ENCODE measurements around the gene KXD1.

The KXD1 gene

DNA sequence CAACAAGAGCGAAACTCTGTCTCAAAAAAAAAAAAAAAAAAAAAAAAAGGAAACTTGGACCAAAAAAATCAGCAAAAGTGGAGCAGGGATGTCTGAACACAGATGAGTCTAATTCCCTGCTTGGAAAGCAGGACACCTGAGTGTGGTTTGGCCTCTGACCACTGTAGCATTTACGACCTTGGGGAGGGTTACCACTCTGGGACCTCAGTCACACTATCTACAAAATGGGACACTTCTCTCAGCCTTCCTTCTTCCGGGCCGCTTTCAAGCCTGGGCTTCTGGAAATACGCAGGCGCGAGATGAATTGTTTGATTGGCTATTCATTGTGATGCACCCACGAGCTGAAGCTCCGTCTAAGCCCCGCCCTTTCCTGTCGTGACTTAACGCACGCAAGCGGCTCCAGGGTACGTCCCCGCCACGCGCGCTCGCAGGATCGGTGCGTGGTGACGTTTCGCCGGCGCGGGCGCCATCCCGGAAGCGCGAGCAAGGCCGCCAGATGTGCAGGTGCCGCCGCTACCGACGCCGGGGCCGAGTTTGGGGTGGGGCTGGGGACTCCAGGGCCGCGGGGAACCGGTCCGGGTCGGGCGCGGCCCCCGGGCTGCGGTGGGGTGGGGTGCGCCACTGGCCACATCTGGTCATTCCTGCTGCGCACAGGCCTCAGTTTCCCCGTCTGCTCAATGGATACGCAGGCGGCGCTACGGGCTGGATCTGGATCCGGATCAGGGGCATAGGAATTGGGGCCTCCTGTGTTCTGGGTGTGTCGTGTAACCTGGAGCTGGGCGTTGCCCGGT, at the start of gene KXD1:
Gene KXD1 (plus strand): TSS at position 460 of the 791 bp plus-strand sequence. CDS start 4,187 bp downstream, outside the sequence.
- peak; percentile 100 for DNase-seq (ENCODE audit: low read depth)
- TF ChIP-seq CTCF (IDR thresholded peaks at IDR 0.05; ENCODE audit: low read length, missing control alignments) = no peak
- peak within 1 kb of the TSS; percentile 99 for H3K4me3 ChIP-seq (replicated peaks; ENCODE audit: low read depth, low read length)

DNA sequence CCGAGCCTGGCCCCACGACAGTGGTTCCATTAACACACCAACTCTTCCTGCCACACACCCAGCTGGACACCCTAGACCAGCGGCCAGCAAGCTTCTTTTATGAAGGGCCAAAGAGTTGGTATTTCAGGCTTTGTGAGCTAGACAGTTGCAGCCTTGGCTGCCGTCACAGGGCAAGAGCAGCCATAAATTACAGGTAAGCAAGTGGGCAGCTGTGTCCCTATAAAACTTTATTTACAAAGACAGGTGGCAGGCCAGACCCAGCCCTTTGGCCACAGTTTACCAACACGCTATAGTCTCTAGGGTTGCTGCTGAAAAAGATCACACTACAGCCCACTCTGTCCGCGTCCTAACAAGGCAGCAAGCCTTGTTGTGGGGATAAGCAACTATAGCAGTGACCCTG, 49.1 kb upstream of the KXD1 start:
- TF ChIP-seq CTCF (IDR thresholded peaks at IDR 0.05; ENCODE audit: low read length, missing control alignments) = no peak
- H3K4me3 ChIP-seq (replicated peaks; ENCODE audit: low read depth, low read length) = no peak overlapping the region
- DNase-seq (ENCODE audit: low read depth) = no peak

- H3K4me3 ChIP-seq (replicated peaks; ENCODE audit: low read depth, low read length) = no peak overlapping the region
- no peak for TF ChIP-seq CTCF (IDR thresholded peaks at IDR 0.05; ENCODE audit: low read length, missing control alignments)
- no peak for DNase-seq (ENCODE audit: low read depth)
Observed at GRCh38 chr19:18510216-18510615, 47.5 kb upstream of the KXD1 start.

DNA sequence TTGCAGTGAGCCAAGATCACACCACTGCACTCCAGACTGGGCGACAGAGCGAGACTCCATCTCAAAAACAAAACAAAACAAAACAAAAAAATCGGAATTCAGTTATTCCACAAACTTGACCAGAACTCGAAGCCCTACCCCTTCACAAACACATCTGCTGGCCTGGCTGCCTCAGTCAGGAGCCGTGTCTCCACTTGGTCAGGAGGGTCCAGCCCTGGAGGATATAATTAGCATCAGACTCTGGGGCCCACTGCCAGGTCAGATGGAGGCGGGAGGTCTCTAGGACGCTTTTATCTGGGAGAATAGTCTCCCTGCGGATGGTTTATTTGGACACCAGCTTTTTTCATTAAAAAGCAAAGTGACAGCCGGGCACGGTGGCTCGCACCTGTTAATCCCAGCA, 43.8 kb upstream of the KXD1 start:
- DNase-seq (ENCODE audit: low read depth) = no peak
- no peak overlapping the region for H3K4me3 ChIP-seq (replicated peaks; ENCODE audit: low read depth, low read length)
- no peak for TF ChIP-seq CTCF (IDR thresholded peaks at IDR 0.05; ENCODE audit: low read length, missing control alignments)

DNA sequence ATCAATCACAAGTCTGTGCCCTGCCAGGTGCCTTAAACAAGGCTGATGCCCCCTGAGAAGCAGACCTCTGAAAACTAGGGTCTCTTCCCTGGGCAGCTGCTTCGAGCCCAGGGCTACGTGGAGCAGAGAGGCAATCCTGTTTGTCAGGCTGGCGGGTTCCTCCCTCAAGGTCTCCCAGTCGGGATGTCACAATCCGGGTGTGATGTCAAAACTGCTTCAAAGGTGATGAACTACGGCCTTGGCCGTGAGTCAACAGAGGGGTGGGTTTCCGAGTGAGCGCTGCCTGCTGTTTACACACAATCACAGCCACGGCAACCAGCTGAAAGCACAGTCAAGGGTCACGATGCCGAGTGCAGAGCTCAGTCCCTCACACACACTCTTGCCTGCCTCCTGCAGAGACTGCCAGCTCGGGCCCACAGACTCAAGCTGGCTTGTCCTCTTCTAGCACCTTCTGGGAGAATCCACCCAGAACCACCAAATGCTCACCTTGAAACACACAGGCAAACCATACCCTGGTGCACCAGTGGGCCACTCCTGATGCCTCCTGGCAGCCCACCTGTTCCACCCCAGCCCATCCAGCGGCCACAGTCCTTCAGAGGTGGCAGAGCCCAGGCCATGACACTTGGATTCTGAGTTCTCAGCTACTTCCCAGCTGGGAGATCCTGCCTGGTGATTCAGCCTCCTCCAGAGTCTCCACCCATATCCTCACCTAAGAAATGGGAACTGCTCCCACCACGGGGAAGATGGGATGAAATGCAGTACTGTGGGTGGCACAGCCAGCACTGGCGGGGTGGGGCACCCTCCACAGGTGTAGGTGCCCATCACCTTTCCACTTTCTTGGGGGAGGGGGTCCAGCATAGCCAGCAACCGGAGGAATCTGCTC, 42.6 kb upstream of the KXD1 start:
- DNase-seq (ENCODE audit: low read depth) = peak; percentile 90
- no peak for TF ChIP-seq CTCF (IDR thresholded peaks at IDR 0.05; ENCODE audit: low read length, missing control alignments)
- H3K4me3 ChIP-seq (replicated peaks; ENCODE audit: low read depth, low read length) = no peak overlapping the region

DNA sequence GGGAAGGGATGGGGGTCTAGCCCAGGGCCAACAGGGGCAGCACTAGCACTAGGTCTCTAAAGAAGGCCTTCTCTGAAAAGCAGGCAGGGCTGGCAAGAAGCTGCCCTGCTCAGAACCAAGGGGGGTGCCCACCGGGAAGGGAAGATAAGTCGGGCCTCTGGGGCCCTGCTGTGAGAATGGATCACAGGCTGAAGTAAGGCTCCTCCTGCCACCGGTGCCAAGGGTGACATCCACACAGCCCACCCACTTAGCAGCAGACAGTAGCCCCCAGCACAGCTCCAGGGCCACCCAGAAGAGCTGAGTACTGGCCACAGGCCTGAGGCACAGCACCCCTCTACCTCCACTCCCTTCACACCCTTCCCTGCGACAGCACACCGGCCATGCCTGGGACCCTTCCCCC, 41.7 kb upstream of the KXD1 start:
- H3K4me3 ChIP-seq (replicated peaks; ENCODE audit: low read depth, low read length) = no peak overlapping the region
- TF ChIP-seq CTCF (IDR thresholded peaks at IDR 0.05; ENCODE audit: low read length, missing control alignments) = no peak
- no peak for DNase-seq (ENCODE audit: low read depth)
